Lower leg skin (tissue), 4 donors: ENCODE measurements around the gene NPHS1. TPM values are rescaled to one million over a fixed set of nuclear protein-coding genes. Genes with fewer than 3 reads are reported as not detected.
A peak's percentile ranks its signal among the peaks of the same experiment; 100 is the strongest.

Experiments
- DNase-seq, 2 donors: peaks; one replicate each; pipeline ENCODE4 v3.0.0-alpha.2; 2019; ENCODE audit warnings: low spot score in 2 of 2
- H3K4me3 ChIP-seq: fragments of 200-600 bp; sonication (generic); 2 replicates; pipeline ENCODE4 v1.5.1; 2017; ENCODE audit warnings: mild to moderate bottlenecking, low read depth; ENCODE audit not compliant: poor library complexity, severe bottlenecking
- CTCF ChIP-seq, 3 donors: fragments of 450-650 bp; IDR thresholded peaks; one replicate each; pipeline ENCODE4 v1.5.1; 2016; ENCODE audit warnings: antibody characterized with exemption in 3 of 3, mild to moderate bottlenecking in 3 of 3, moderate library complexity in 2 of 3
- POLR2A ChIP-seq, 2 donors: fragments of 450-650 bp; IDR thresholded peaks; one replicate each; pipeline ENCODE4 v1.6.1; 2016 to 2017; ENCODE audit warnings: antibody characterized with exemption in 2 of 2, mild to moderate bottlenecking in 1 of 2, moderate library complexity in 1 of 2
- WGBS, 2 donors: methylation state at CpG; one replicate each; pipeline ENCODE4 v1.1.5; 2018; 5-methylcytosine and 5-hydroxymethylcytosine counted together
- intact Hi-C: fragments of 100-400 bp; cut with DNase I; formaldehyde crosslinking; loops from one replicate; pipeline ENCODE4 v1.15.0; 2023; ENCODE audit warnings: low total_unique reads
- total RNA-seq, 4 donors: library from RNA; depleted of rRNA; stranded (reverse); fragments of >200 nt; gene quantifications; one replicate each; pipeline ENCODE4 v1.1.0, GENCODE V29; 2016

The NPHS1 gene
- total RNA-seq, 4 donors from 2014 or later: not detected

- intact Hi-C loops: no loop called here
- no peak overlapping the region for H3K4me3 ChIP-seq
- WGBS, 2 donors: 85 to 87% methylated on average over 8 of the region's 8 CpGs
- TF ChIP-seq POLR2A (IDR thresholded peaks at IDR 0.05): no peak
- TF ChIP-seq CTCF (IDR thresholded peaks at IDR 0.05): no peak
- DNase-seq: no peak
These were observed 73.3 kb downstream of the NPHS1 start for GRCh38 chr19:35779033-35779432.

- TF ChIP-seq POLR2A (IDR thresholded peaks at IDR 0.05) (no peak), CTCF (IDR thresholded peaks at IDR 0.05) (no peak)
- intact Hi-C loops: no loop called here
- DNase-seq: no peak
- no peak overlapping the region for H3K4me3 ChIP-seq
- 75 to 99% methylated on average over 7 of the region's 7 CpGs for WGBS, 2 donors
These were observed 74.3 kb downstream of the NPHS1 start for GRCh38 chr19:35777961-35778360.

GRCh38 chr19:35777086-35777841 is 75.0 kb downstream of the NPHS1 start:
- intact Hi-C loops: no loop called here

GRCh38 chr19:35776102-35776788 is 76.1 kb downstream of the NPHS1 start:
- peak overlapping the region; percentile 48 for H3K4me3 ChIP-seq
- 57 to 64% methylated on average over 12 to 13 of the region's 13 CpGs for WGBS, 2 donors
- intact Hi-C loops: no loop called here
- no peak for DNase-seq
- no peak for TF ChIP-seq POLR2A (IDR thresholded peaks at IDR 0.05)
- no peak for TF ChIP-seq CTCF (IDR thresholded peaks at IDR 0.05)

More at GRCh38 chr19:35777086-35777841, 75.0 kb downstream of the NPHS1 start:
- 65 to 80% methylated on average over 19 of the region's 19 CpGs for WGBS, 2 donors
- no peak for TF ChIP-seq POLR2A (IDR thresholded peaks at IDR 0.05)
- TF ChIP-seq CTCF (IDR thresholded peaks at IDR 0.05): no peak
- no peak overlapping the region for H3K4me3 ChIP-seq
- DNase-seq: no peak

Other genes starting within 250 kb of the NPHS1 start
- gene HAUS5, start 239.8 kb downstream of the NPHS1 start, total RNA-seq: 10 to 100 TPM in 3 of 4 donors, 1 to 10 TPM in 1; 8.9 to 15.7 (median 12.2) TPM
- 10 to 100 TPM; 64.1 to 82.4 (median 75.5) TPM for gene RBM42, start 223.5 kb downstream of the NPHS1 start, total RNA-seq
- 1 to 10 TPM in 3 of 4 donors, not detected in 1; 1.2 to 1.8 (median 1.6) TPM for gene ETV2, start 210.8 kb downstream of the NPHS1 start, total RNA-seq
- gene COX6B1, start 204.2 kb downstream of the NPHS1 start, total RNA-seq: 100 to 1,000 TPM; 266 to 629 (median 309) TPM
- gene UPK1A, start 186.0 kb downstream of the NPHS1 start, total RNA-seq: 10 to 100 TPM in 2 of 4 donors, 1 to 10 TPM in 2; 5.1 to 45.2 (median 16.5) TPM
- gene ZBTB32, start 147.9 kb downstream of the NPHS1 start, total RNA-seq: not detected
- 10 to 100 TPM; 33.1 to 74.7 (median 42.0) TPM for gene KMT2B, start 134.5 kb downstream of the NPHS1 start, total RNA-seq
- gene IGFLR1, start 110.1 kb downstream of the NPHS1 start, total RNA-seq: 10 to 100 TPM in 1 of 4 donors, 1 to 10 TPM in 3; 1.4 to 11.3 (median 5.1) TPM
- 10 to 100 TPM; 12.6 to 20.0 (median 18.5) TPM for gene U2AF1L4, start 107.1 kb downstream of the NPHS1 start, total RNA-seq
- gene PSENEN, start 106.9 kb downstream of the NPHS1 start, total RNA-seq: 10 to 100 TPM; 13.7 to 47.4 (median 30.8) TPM
- 10 to 100 TPM in 2 of 4 donors, 1 to 10 TPM in 2; 4.7 to 15.0 (median 10.3) TPM for gene LIN37, start 103.9 kb downstream of the NPHS1 start, total RNA-seq
- gene HSPB6, start 95.5 kb downstream of the NPHS1 start, total RNA-seq: 1 to 10 TPM; 2.5 to 9.4 (median 3.9) TPM
- gene PROSER3, start 94.3 kb downstream of the NPHS1 start, total RNA-seq: 10 to 100 TPM in 3 of 4 donors, 1 to 10 TPM in 1; 9.2 to 20.4 (median 12.9) TPM
- 10 to 100 TPM in 2 of 4 donors, 1 to 10 TPM in 2; 3.6 to 25.7 (median 13.8) TPM for gene ARHGAP33, start 76.9 kb downstream of the NPHS1 start, total RNA-seq
- gene PRODH2, start 39.7 kb downstream of the NPHS1 start, total RNA-seq: not detected
- gene KIRREL2, start 4.4 kb upstream of the NPHS1 start, total RNA-seq: under 1 TPM in 1 of 4 donors, not detected in 3; 0.32 TPM
- 1 to 10 TPM; 1.6 to 5.6 (median 2.3) TPM for gene APLP1, start 16.1 kb upstream of the NPHS1 start, total RNA-seq
- 100 to 1,000 TPM in 1 of 4 donors, 10 to 100 TPM in 1, 1 to 10 TPM in 2; 5.9 to 476 (median 25.8) TPM for gene NFKBID, start 48.0 kb upstream of the NPHS1 start, total RNA-seq
- 1 to 10 TPM in 2 of 4 donors, under 1 TPM in 1, not detected in 1; 0.79 to 8.4 (median 4.4) TPM for gene HCST, start 50.0 kb upstream of the NPHS1 start, total RNA-seq
- gene TYROBP, start 55.8 kb upstream of the NPHS1 start, total RNA-seq: 10 to 100 TPM; 25.7 to 29.9 (median 28.4) TPM
- 10 to 100 TPM in 3 of 4 donors, 1 to 10 TPM in 1; 6.8 to 17.9 (median 11.4) TPM for gene LRFN3, start 83.9 kb upstream of the NPHS1 start, total RNA-seq
- gene SDHAF1, start 142.7 kb upstream of the NPHS1 start, total RNA-seq: 10 to 100 TPM; 51.6 to 83.8 (median 64.4) TPM
- gene SYNE4, start 156.3 kb upstream of the NPHS1 start, total RNA-seq: 1 to 10 TPM in 2 of 4 donors, under 1 TPM in 1, not detected in 1; 0.89 to 5.8 (median 1.8) TPM
- gene ALKBH6, start 161.7 kb upstream of the NPHS1 start, total RNA-seq: 10 to 100 TPM; 11.9 to 37.9 (median 25.0) TPM
- 10 to 100 TPM in 1 of 4 donors, 1 to 10 TPM in 3; 2.1 to 42.3 (median 4.8) TPM for gene CLIP3, start 180.4 kb upstream of the NPHS1 start, total RNA-seq
- 10 to 100 TPM in 1 of 4 donors, 1 to 10 TPM in 3; 9.1 to 27.4 (median 9.5) TPM for gene THAP8, start 201.8 kb upstream of the NPHS1 start, total RNA-seq
- 1 to 10 TPM; 1.3 to 3.0 (median 2.3) TPM for gene WDR62, start 202.4 kb upstream of the NPHS1 start, total RNA-seq